Liver (tissue), 9 donors: ENCODE measurements around the gene TMEM18. TPM values are rescaled to one million over a fixed set of nuclear protein-coding genes. Genes with fewer than 3 reads are reported as not detected.

ENCODE experiments used
- DNase-seq: peaks from one replicate; pipeline ENCODE4 v3.0.0-alpha.2; 2017; ENCODE audit warnings: low spot score
- H3K27ac ChIP-seq, 2 donors: one replicate each; pipeline ENCODE4 v1.7.0; 2013; ENCODE audit warnings: inconsistent platforms in 2 of 2, low read length in 2 of 2, control low read depth in 1 of 2, low read depth in 1 of 2, mild to moderate bottlenecking in 1 of 2
- H3K27me3 ChIP-seq, 4 donors: one replicate each; pipeline versions ENCODE4 v1.6.1 to v1.7.0; 2013; ENCODE audit warnings: low read length in 3 of 4, inconsistent platforms in 1 of 4, mild to moderate bottlenecking in 1 of 4, moderate library complexity in 1 of 4; ENCODE audit not compliant: control insufficient read depth in 4 of 4, insufficient read depth in 4 of 4
- H3K36me3 ChIP-seq, 4 donors: one replicate each; pipeline versions ENCODE4 v1.6.1 to v1.7.0; 2013; ENCODE audit warnings: low read length in 3 of 4, mild to moderate bottlenecking in 3 of 4, low read depth in 1 of 4, moderate library complexity in 1 of 4; ENCODE audit not compliant: control insufficient read depth in 4 of 4, insufficient read depth in 3 of 4
- H3K4me1 ChIP-seq, 4 donors: one replicate each; pipeline versions ENCODE4 v1.6.1 to v1.7.0; 2013; ENCODE audit warnings: low read length in 3 of 4, mild to moderate bottlenecking in 3 of 4, moderate library complexity in 1 of 4; ENCODE audit not compliant: control insufficient read depth in 4 of 4, insufficient read depth in 4 of 4
- H3K4me3 ChIP-seq, 3 donors: one replicate each; pipeline versions ENCODE4 v1.6.1 to v1.7.0; 2013; ENCODE audit warnings: low read length in 3 of 3, control low read depth in 1 of 3, low read depth in 1 of 3, mild to moderate bottlenecking in 1 of 3
- H3K9ac ChIP-seq, 2 donors: one replicate each; pipeline ENCODE4 v1.7.0; 2013; ENCODE audit warnings: low read length in 2 of 2, mild to moderate bottlenecking in 2 of 2, moderate library complexity in 2 of 2, control low read depth in 1 of 2, low read depth in 1 of 2
- H3K9me3 ChIP-seq, 4 donors: one replicate each; pipeline versions ENCODE4 v1.6.1 to v1.7.0; 2013; ENCODE audit warnings: low read length in 3 of 4; ENCODE audit not compliant: control insufficient read depth in 4 of 4
- CTCF ChIP-seq: fragments of 150-350 bp; IDR thresholded peaks from 2 replicates; pipeline ENCODE4 v1.5.1; 2017; ENCODE audit warnings: improper control_type of control experiment, low read depth, low read length; ENCODE audit not compliant: missing input control
- EGR1 ChIP-seq, 2 donors: IDR thresholded peaks; 2 replicates each; pipeline ENCODE4 v1.6.1; 2016 to 2018; ENCODE audit warnings: antibody characterized with exemption in 2 of 2, low read depth in 2 of 2
- FOXA2 ChIP-seq: IDR thresholded peaks from 2 replicates; pipeline ENCODE4 v1.6.1; 2016; ENCODE audit warnings: antibody characterized with exemption
- HNF4A ChIP-seq, 2 donors: conservative IDR thresholded peaks; 2 replicates each; pipeline ENCODE4 v1.6.1; 2016; ENCODE audit warnings: antibody characterized with exemption in 2 of 2, mild to moderate bottlenecking in 2 of 2
- HNF4G ChIP-seq: IDR thresholded peaks from 2 replicates; pipeline ENCODE4 v1.6.1; 2016; ENCODE audit warnings: antibody characterized with exemption
- MAX ChIP-seq: IDR thresholded peaks from 2 replicates; pipeline ENCODE4 v1.6.1; 2016; ENCODE audit warnings: antibody characterized with exemption
- NR2F2 ChIP-seq: IDR thresholded peaks from 2 replicates; pipeline ENCODE4 v1.6.1; 2016; ENCODE audit warnings: antibody characterized with exemption
- RAD21 ChIP-seq, 2 donors: IDR thresholded peaks; 2 replicates each; pipeline ENCODE4 v1.6.1; 2016; ENCODE audit warnings: antibody characterized with exemption in 2 of 2, mild to moderate bottlenecking in 2 of 2
- REST ChIP-seq: IDR thresholded peaks from 2 replicates; pipeline ENCODE4 v1.6.1; 2016; ENCODE audit warnings: antibody characterized with exemption, mild to moderate bottlenecking
- RXRA ChIP-seq, 2 donors: IDR thresholded peaks; 2 replicates each; pipeline ENCODE4 v1.6.1; 2017 to 2018; ENCODE audit warnings: antibody characterized with exemption in 2 of 2, mild to moderate bottlenecking in 1 of 2
- SP1 ChIP-seq: IDR thresholded peaks from 2 replicates; pipeline ENCODE4 v1.6.1; 2018; ENCODE audit warnings: antibody characterized with exemption, mild to moderate bottlenecking
- TAF1 ChIP-seq: conservative IDR thresholded peaks from 2 replicates; pipeline ENCODE4 v1.6.1; 2016; ENCODE audit warnings: antibody characterized with exemption, mild to moderate bottlenecking
- YY1 ChIP-seq: IDR thresholded peaks from 2 replicates; pipeline ENCODE4 v1.6.1; 2016; ENCODE audit warnings: antibody characterized with exemption, mild to moderate bottlenecking
- ZBTB33 ChIP-seq: IDR thresholded peaks from 2 replicates; pipeline ENCODE4 v1.6.1; 2016; ENCODE audit warnings: antibody characterized with exemption
- WGBS: extraction: QIAGEN DNeasy Blood & Tissue Kit; methylation state at CpG from one replicate; pipeline ENCODE4 v1.1.7; 2013; 5-methylcytosine and 5-hydroxymethylcytosine counted together
- polyA plus RNA-seq, 2 donors: library from polyadenylated mRNA; stranded (reverse) in 1 of 2; unstranded in 1 of 2; fragments of 200-250 nt in 1 of 2; fragments of >200 nt in 1 of 2; fragmentation: Nextera tagmentation in 1 of 2; extraction: Ambion mirVana in 1 of 2; gene quantifications; one replicate each; pipeline versions ENCODE4 v1.2.1 to v1.2.3, GENCODE V29; 2013 to 2015
- total RNA-seq, 2 donors: library from RNA; depleted of rRNA; stranded (reverse); fragments of >200 nt; gene quantifications; one replicate each; pipeline ENCODE4 v1.2.3, GENCODE V29; 2014
- donor health status: healthy.
- donor health status: healthy.
- donor health status: healthy.
- donor health status: healthy.
- donor health status: healthy.

TMEM18 gene
- total and polyA plus RNA-seq, 4 donors, result 8.4 to 29.3 (median 10.9) TPM

GRCh38 chr2:693606-694005, 16.4 kb upstream of the TMEM18 start:
- H3K9ac ChIP-seq, result no peak overlapping the region
- no peak overlapping the region for H3K27ac ChIP-seq
- H3K4me1 ChIP-seq, result peaks cover 0 to 2% (median 0%) of the 10 kb centered on the region in 4 donors
- H3K4me3 ChIP-seq, result no peak overlapping the region
- no peaks in the 10 kb centered on the region for H3K9me3 ChIP-seq
- H3K27me3 ChIP-seq, result no peaks in the 10 kb centered on the region
- TF ChIP-seq TAF1 (no peak), CTCF (no peak), RXRA (IDR thresholded peaks at IDR 0.05) (no peak), REST (no peak), HNF4A (conservative IDR thresholded peaks at IDR 0.05) (no peak), RAD21 (IDR thresholded peaks at IDR 0.05) (no peak), MAX (no peak), YY1 (no peak), ZBTB33 (no peak), EGR1 (IDR thresholded peaks at IDR 0.05; ENCODE audit: low read depth in 2 of 2) (no peak), SP1 (no peak)
- no peaks in the 10 kb centered on the region for H3K36me3 ChIP-seq
- DNase-seq, result no peak
- WGBS, result 90% methylated on average over 7 of the region's 7 CpGs

GRCh38 chr2:692767-693166, 15.6 kb upstream of the TMEM18 start:
- no peak for DNase-seq
- no peak overlapping the region for H3K4me3 ChIP-seq

More at GRCh38 chr2:692767-693166, 15.6 kb upstream of the TMEM18 start:
- no peaks in the 10 kb centered on the region for H3K36me3 ChIP-seq
- H3K27me3 ChIP-seq, result no peaks in the 10 kb centered on the region
- peaks cover 0 to 2% (median 0%) of the 10 kb centered on the region in 4 donors for H3K4me1 ChIP-seq
- no peak overlapping the region for H3K9ac ChIP-seq
- TF ChIP-seq CTCF (no peak), YY1 (no peak), RAD21 (IDR thresholded peaks at IDR 0.05) (no peak), ZBTB33 (no peak), RXRA (IDR thresholded peaks at IDR 0.05) (no peak), HNF4G (no peak), EGR1 (IDR thresholded peaks at IDR 0.05; ENCODE audit: low read depth in 2 of 2) (no peak), FOXA2 (no peak), NR2F2 (no peak), SP1 (no peak), TAF1 (no peak)
- no peak overlapping the region for H3K27ac ChIP-seq
- WGBS, result 92% methylated on average over 8 of the region's 8 CpGs
- H3K9me3 ChIP-seq, result no peaks in the 10 kb centered on the region
